CD4-positive, alpha-beta T cell treated with Interferon alpha-2 for 1 hour (primary cell): ENCODE measurements around the gene HDGFL2.

Experiments used
- DNase-seq, 2 donors: peaks; one replicate each; pipeline ENCODE4 v3.0.0-alpha.2; 2020 to 2022

HDGFL2 gene

GRCh38 chr19:4445963-4446703 lies 26.0 kb upstream of the HDGFL2 start:
- DNase-seq: no peak

GRCh38 chr19:4446704-4447200 lies 25.3 kb upstream of the HDGFL2 start:
- DNase-seq: no peak

GRCh38 chr19:4447327-4448146 lies 24.6 kb upstream of the HDGFL2 start:
- no peak for DNase-seq

GRCh38 chr19:4448147-4448985 lies 23.7 kb upstream of the HDGFL2 start:
- DNase-seq: no peak

GRCh38 chr19:4449022-4449638 lies 23.0 kb upstream of the HDGFL2 start:
- no peak for DNase-seq

- DNase-seq: no peak
These were observed 22.5 kb upstream of the HDGFL2 start for GRCh38 chr19:4449639-4450028.

GRCh38 chr19:4452230-4452990 lies 19.7 kb upstream of the HDGFL2 start:
- DNase-seq: no peak

- DNase-seq: no peak
These were observed 18.6 kb upstream of the HDGFL2 start for GRCh38 chr19:4453232-4454179.

GRCh38 chr19:4454747-4455718 lies 17.1 kb upstream of the HDGFL2 start:
- no peak for DNase-seq

GRCh38 chr19:4455719-4456475 lies 16.2 kb upstream of the HDGFL2 start:
- no peak for DNase-seq

- DNase-seq: peak in 1 of 2 donors; percentile 7
These were observed 15.6 kb upstream of the HDGFL2 start for GRCh38 chr19:4456476-4456842.

- DNase-seq: peak in 1 of 2 donors; percentile 50
These were observed 15.0 kb upstream of the HDGFL2 start for GRCh38 chr19:4456843-4457653.

- DNase-seq: peak; percentile 99
These were observed 14.3 kb upstream of the HDGFL2 start, which contains the start of gene UBXN6 for GRCh38 chr19:4457654-4458395. UBXN6 (minus strand) TSS chr19:4457794; CDS start chr19:4457697, 97 bp downstream.

GRCh38 chr19:4464815-4465581 lies 7.1 kb upstream of the HDGFL2 start:
- no peak for DNase-seq

GRCh38 chr19:4467835-4468234 lies 4.3 kb upstream of the HDGFL2 start:
- DNase-seq: no peak
